Measurements from ENCODE around the gene ZNF397. TPM values are rescaled to one million over a fixed set of nuclear protein-coding genes. Genes with fewer than 3 reads are reported as not detected.

ZNF397 gene
- total RNA-seq, 3 donors from 2014 or later, result 23.1 to 33.3 (median 25.3) TPM

DNA sequence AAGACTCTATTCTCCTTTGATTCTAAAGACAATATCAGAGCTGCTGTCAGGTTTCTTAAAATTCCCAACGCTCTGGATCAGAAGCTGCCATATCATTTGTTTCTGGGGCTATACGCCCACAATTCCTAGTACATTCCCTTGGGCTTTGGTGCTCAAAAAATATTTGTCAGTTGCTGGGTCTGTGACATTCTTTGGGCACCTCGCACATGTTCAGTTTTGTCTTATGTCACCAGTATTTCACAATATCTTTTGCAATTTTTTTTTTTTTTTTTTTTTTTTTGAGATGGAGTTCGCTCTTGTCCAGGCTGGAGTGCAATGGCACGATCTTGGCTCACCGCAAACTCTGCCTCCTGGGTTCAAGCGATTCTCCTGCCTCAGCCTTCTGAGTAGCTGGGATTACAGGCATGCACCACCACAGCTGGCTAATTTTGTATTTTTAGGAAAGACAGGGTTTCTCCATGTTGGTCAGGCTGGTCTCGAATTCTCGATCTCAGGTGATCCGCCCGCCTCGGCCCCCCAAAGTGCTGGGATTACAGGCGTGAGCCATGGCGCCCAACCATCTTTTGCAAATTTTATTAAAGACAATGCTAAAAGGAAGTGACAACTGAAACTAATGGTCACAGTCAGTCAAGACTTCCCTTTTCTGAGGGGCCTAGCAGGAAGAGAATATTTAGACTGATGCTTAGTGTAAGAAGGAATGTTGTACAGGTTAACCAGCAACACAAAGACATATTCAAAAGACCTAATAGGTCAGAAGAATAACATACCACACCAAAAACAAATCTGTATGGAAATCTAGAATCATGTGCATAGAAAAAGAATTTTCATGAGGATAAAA lies 6.8 kb downstream of the ZNF397 start:
- no peaks in the 10 kb centered on the region for H3K4me1 ChIP-seq (ENCODE audit: low read depth)
- DNase-seq, result no peak
- ATAC-seq, result no peak
- no peaks in the 10 kb centered on the region for H3K9me3 ChIP-seq
- intact Hi-C loops (cut with DNase I, micrococcal nuclease), result no loop called here
- TF ChIP-seq, protein P1, sequence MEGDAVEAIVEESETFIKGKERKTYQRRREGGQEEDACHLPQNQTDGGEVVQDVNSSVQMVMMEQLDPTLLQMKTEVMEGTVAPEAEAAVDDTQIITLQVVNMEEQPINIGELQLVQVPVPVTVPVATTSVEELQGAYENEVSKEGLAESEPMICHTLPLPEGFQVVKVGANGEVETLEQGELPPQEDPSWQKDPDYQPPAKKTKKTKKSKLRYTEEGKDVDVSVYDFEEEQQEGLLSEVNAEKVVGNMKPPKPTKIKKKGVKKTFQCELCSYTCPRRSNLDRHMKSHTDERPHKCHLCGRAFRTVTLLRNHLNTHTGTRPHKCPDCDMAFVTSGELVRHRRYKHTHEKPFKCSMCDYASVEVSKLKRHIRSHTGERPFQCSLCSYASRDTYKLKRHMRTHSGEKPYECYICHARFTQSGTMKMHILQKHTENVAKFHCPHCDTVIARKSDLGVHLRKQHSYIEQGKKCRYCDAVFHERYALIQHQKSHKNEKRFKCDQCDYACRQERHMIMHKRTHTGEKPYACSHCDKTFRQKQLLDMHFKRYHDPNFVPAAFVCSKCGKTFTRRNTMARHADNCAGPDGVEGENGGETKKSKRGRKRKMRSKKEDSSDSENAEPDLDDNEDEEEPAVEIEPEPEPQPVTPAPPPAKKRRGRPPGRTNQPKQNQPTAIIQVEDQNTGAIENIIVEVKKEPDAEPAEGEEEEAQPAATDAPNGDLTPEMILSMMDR (IDR thresholded peaks at IDR 0.05), result no peak
- no peak overlapping the region for H3K4me3 ChIP-seq
- H3K36me3 ChIP-seq (ENCODE audit: low read depth), result no peaks in the 10 kb centered on the region

DNA sequence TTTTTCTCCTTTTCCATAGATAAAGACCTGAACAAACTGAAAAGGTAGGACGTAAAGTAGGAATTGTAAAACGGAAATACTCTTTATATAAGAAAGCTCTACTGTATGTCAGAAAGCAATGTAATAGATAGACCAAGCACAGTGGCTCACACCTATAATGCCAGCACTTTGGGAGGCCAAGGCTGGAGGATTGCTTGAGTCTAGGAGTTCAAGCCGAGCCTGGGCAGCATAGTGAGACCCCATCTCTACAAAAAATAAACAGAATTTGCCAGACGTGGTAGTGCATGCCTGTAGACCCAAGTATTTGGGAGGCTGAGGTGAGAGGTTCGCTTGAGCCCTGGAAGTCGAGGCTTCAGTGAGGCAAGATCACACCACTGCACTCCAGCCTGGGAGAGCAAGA lies 7.6 kb downstream of the ZNF397 start:
- ATAC-seq (no peak), DNase-seq (no peak)
- Histone ChIP-seq H3K9me3 (no peaks in the 10 kb centered on the region), H3K4me1 (ENCODE audit: low read depth) (no peaks in the 10 kb centered on the region), H3K4me3 (no peak overlapping the region), H3K36me3 (ENCODE audit: low read depth) (no peaks in the 10 kb centered on the region)
- intact Hi-C loops (cut with DNase I, micrococcal nuclease), result no loop called here
- TF ChIP-seq, protein P1 (IDR thresholded peaks at IDR 0.05), result no peak

DNA sequence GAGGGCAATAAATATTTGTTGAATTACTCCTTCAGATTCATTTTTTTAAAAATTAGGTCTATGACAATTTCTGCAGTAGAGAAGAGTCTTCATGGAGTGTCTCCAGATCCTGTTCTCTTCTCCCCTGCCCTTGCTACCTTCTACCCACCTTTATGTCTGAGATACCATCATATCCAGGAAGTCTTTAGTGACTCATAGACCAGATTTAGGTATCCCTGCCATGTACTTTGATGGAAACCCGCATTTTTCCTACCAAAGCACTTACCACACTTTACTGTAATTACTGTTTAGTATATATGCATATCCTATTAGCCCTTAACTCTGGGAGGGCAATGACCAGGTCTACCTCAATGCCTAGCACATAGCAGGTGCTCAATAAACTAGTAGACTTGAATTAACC lies 11.6 kb downstream of the ZNF397 start:
- TF ChIP-seq, protein P1 (IDR thresholded peaks at IDR 0.05), result no peak
- DNase-seq (no peak), ATAC-seq (no peak)
- intact Hi-C loops (cut with DNase I, micrococcal nuclease), result no loop called here
- H3K4me3 ChIP-seq, result no peak overlapping the region
- no peaks in the 10 kb centered on the region for H3K9me3 ChIP-seq
- H3K36me3 ChIP-seq (ENCODE audit: low read depth), result no peaks in the 10 kb centered on the region
- H3K4me1 ChIP-seq (ENCODE audit: low read depth), result no peaks in the 10 kb centered on the region

DNA sequence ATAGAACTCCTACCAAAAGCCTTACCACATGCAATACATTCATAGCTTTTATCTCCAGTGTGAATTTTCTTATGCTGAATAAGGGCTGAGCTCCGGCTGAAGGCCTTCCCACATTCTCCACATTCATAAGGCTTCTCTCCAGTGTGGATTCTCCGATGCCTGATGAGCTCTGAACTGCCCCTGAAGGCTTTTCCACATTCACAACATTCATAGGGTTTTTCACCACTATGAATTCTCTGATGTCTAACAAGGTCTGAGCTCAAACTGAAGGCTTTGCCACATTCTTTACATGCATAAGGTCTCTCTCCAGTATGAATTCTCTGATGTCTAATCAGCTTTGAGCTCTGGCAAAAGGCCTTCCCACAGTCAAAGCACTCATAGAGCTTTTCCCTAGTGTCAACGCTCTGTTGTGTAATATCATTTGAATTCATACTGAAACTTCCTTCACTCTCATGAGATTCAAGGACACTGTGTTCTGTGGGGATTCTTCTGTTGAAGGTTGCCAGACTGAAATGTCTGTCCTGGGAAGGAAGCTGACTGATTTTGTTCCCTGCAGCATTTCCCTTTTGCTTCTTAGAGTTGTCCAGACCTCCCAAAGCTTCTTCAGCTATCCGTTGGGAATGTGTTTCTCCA lies 12.9 kb downstream of the ZNF397 start:
- ATAC-seq, result no peak
- TF ChIP-seq, protein P1 (IDR thresholded peaks at IDR 0.05), result no peak
- H3K4me3 ChIP-seq, result no peak overlapping the region
- peaks cover under 1% of the 10 kb centered on the region for H3K4me1 ChIP-seq (ENCODE audit: low read depth)
- no peaks in the 10 kb centered on the region for H3K36me3 ChIP-seq (ENCODE audit: low read depth)
- DNase-seq, result no peak
- intact Hi-C loops (cut with DNase I, micrococcal nuclease), result no loop called here
- H3K9me3 ChIP-seq, result no peaks in the 10 kb centered on the region

DNA sequence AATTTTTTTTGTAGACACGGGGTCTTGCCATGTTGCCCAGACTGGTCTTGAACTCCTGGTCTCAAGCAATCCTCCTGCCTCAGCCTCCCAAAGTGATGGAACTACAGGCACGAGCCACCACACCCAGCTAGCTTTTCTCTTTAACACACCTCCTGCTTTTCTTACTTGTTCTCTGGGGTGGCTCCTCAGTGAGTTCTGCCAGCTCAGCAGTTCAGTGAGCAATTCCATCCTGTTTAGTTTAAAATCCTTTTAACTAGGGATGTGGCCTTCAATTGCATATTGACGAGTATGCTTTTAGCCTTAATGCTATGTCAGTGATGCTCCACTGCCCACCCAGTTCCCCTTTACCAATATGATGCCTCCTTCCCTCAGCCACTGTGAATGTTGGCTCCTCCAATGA lies 16.1 kb downstream of the ZNF397 start:
- Histone ChIP-seq H3K36me3 (ENCODE audit: low read depth) (no peaks in the 10 kb centered on the region), H3K9me3 (no peaks in the 10 kb centered on the region), H3K4me3 (no peak overlapping the region), H3K4me1 (ENCODE audit: low read depth) (peaks cover 5% of the 10 kb centered on the region)
- intact Hi-C loops (cut with DNase I, micrococcal nuclease), result no loop called here
- ATAC-seq (no peak), DNase-seq (no peak)
- TF ChIP-seq, protein P1 (IDR thresholded peaks at IDR 0.05), result no peak

Measured in mucosa of descending colon (tissue), 3 donors.